Activated naive CD4-positive, alpha-beta T cell treated with anti-CD3 and anti-CD28 coated beads for 36 hours (primary cell): ENCODE measurements around the gene B3GNT8. TPM values are rescaled to one million over a fixed set of nuclear protein-coding genes. Genes with fewer than 3 reads are reported as not detected.
"Not testable (repeated sequence)": the region's sequence is repeated elsewhere in the genome, so short reads cannot be mapped to it uniquely, and the experiment has no call there.

Experiments
- CTCF ChIA-PET: fragments of 350-600 bp; sonication (Branson Sonifier 250); formaldehyde crosslinking; loops from one replicate; lab custom pipeline; 2021; ENCODE audit warnings: antibody characterized with exemption; lab: Charles Lee
- DNase-seq: peaks from one replicate; pipeline ENCODE4 v3.0.0-alpha.2; 2020
- H3K27ac Mint-ChIP-seq: one replicate; pipeline ENCODE4 v1.8.0; 2021; ENCODE audit warnings: mild to moderate bottlenecking, mixed read lengths
- H3K27me3 Mint-ChIP-seq: one replicate; pipeline ENCODE4 v1.8.0; 2021; ENCODE audit warnings: low read depth, mixed read lengths
- H3K36me3 Mint-ChIP-seq: one replicate; pipeline ENCODE4 v1.8.0; 2021; ENCODE audit warnings: low read depth, mixed read lengths
- H3K4me1 Mint-ChIP-seq: one replicate; pipeline ENCODE4 v1.8.0; 2021; ENCODE audit warnings: low read depth, mixed read lengths
- H3K4me3 Mint-ChIP-seq: one replicate; pipeline ENCODE4 v1.8.0; 2021; ENCODE audit warnings: mild to moderate bottlenecking, moderate library complexity, mixed read lengths
- H3K9me3 Mint-ChIP-seq: one replicate; pipeline ENCODE4 v1.8.0; 2021; ENCODE audit warnings: mixed read lengths
- intact Hi-C: fragments of 100-400 bp; cut with micrococcal nuclease; formaldehyde crosslinking; loops from one replicate; pipeline ENCODE4 v1.15.1; 2023
- total RNA-seq, 2 experiments: library from RNA; stranded (reverse); gene quantifications; one replicate each; pipeline ENCODE4 v1.2.3, GENCODE V29; 2021

Gene B3GNT8
- total RNA-seq, 2 experiments from 2014 or later: 0.29 TPM; not detected in 1

- peak within 1 kb of the TSS; percentile 97 for H3K4me3 Mint-ChIP-seq
- intact Hi-C loops: loop anchor here (1.0 to 5.0 kb wide), 6 partner anchors 33 to 150 kb away; partner anchors contain the start of genes B9D2 and TGFB1
- peaks cover 3% of the 10 kb centered on the region for H3K36me3 Mint-ChIP-seq
- peak; percentile 100 for DNase-seq
- no peaks in the 10 kb centered on the region for H3K9me3 Mint-ChIP-seq
- H3K27ac Mint-ChIP-seq: peak within 1 kb of the TSS; percentile 98
- H3K4me1 Mint-ChIP-seq: peaks cover 37% of the 10 kb centered on the region
- H3K27me3 Mint-ChIP-seq: no peaks in the 10 kb centered on the region
- CTCF ChIA-PET: no interaction called here
Measured at GRCh38 chr19:41397086-41398049, 29.8 kb downstream of the B3GNT8 start, which contains the start of the genes BCKDHA and EXOSC5. TSS of gene BCKDHA (plus strand) at chr19:41397818. CDS start at chr19:41397828, 10 bp downstream. TSS of gene EXOSC5 (minus strand) at chr19:41397359. CDS start at chr19:41397328, 31 bp downstream.

- peaks cover 4% of the 10 kb centered on the region for H3K36me3 Mint-ChIP-seq
- no peaks in the 10 kb centered on the region for H3K9me3 Mint-ChIP-seq
- no peak overlapping the region for H3K27ac Mint-ChIP-seq
- intact Hi-C loops: loop anchor here (5.0 kb wide), 1 partner anchor 152 kb away; no protein-coding TSS in a partner anchor
- H3K4me1 Mint-ChIP-seq: peaks cover 33% of the 10 kb centered on the region
- peak overlapping the region; percentile 7 for H3K4me3 Mint-ChIP-seq
- CTCF ChIA-PET: no interaction called here
- H3K27me3 Mint-ChIP-seq: no peaks in the 10 kb centered on the region
- no peak for DNase-seq
Measured at GRCh38 chr19:41395355-41395754, 31.8 kb downstream of the B3GNT8 start.

GRCh38 chr19:41392775-41393174 is 34.4 kb downstream of the B3GNT8 start:
- CTCF ChIA-PET: interaction anchor here (0.9 kb wide), 1 partner anchor 171 kb away, joined by 4 read pairs; no protein-coding TSS in a partner anchor
- no peak for DNase-seq
- no peak overlapping the region for H3K4me3 Mint-ChIP-seq
- intact Hi-C loops: no loop called here
- no peak overlapping the region for H3K27ac Mint-ChIP-seq
- H3K27me3 Mint-ChIP-seq: no peaks in the 10 kb centered on the region
- H3K9me3 Mint-ChIP-seq: no peaks in the 10 kb centered on the region
- H3K36me3 Mint-ChIP-seq: peaks cover 5% of the 10 kb centered on the region
- peaks cover 19% of the 10 kb centered on the region for H3K4me1 Mint-ChIP-seq

GRCh38 chr19:41391618-41392017 is 35.6 kb downstream of the B3GNT8 start:
- H3K4me3 Mint-ChIP-seq: no peak overlapping the region
- DNase-seq: no peak
- no peak overlapping the region for H3K27ac Mint-ChIP-seq
- H3K4me1 Mint-ChIP-seq: peaks cover 15% of the 10 kb centered on the region
- H3K27me3 Mint-ChIP-seq: no peaks in the 10 kb centered on the region
- H3K9me3 Mint-ChIP-seq: no peaks in the 10 kb centered on the region
- CTCF ChIA-PET: no interaction called here
- intact Hi-C loops: no loop called here
- H3K36me3 Mint-ChIP-seq: peaks cover 5% of the 10 kb centered on the region

GRCh38 chr19:41386442-41386841 is 40.7 kb downstream of the B3GNT8 start:
- no peaks in the 10 kb centered on the region for H3K27me3 Mint-ChIP-seq
- no peak for DNase-seq
- H3K4me1 Mint-ChIP-seq: no peaks in the 10 kb centered on the region
- peaks cover 5% of the 10 kb centered on the region for H3K36me3 Mint-ChIP-seq
- intact Hi-C loops: no loop called here
- no peak overlapping the region for H3K27ac Mint-ChIP-seq
- H3K9me3 Mint-ChIP-seq: no peaks in the 10 kb centered on the region
- CTCF ChIA-PET: no interaction called here
- H3K4me3 Mint-ChIP-seq: no peak overlapping the region

GRCh38 chr19:41384351-41384750 is 42.8 kb downstream of the B3GNT8 start:
- H3K4me1 Mint-ChIP-seq: no peaks in the 10 kb centered on the region
- no peaks in the 10 kb centered on the region for H3K9me3 Mint-ChIP-seq
- H3K4me3 Mint-ChIP-seq: no peak overlapping the region
- peaks cover 1% of the 10 kb centered on the region for H3K36me3 Mint-ChIP-seq
- H3K27ac Mint-ChIP-seq: no peak overlapping the region
- no peak for DNase-seq
- no peaks in the 10 kb centered on the region for H3K27me3 Mint-ChIP-seq
- CTCF ChIA-PET: no interaction called here
- intact Hi-C loops: no loop called here

- DNase-seq, H3K36me3 Mint-ChIP-seq, intact Hi-C loops, H3K4me1 Mint-ChIP-seq, H3K27ac Mint-ChIP-seq, H3K4me3 Mint-ChIP-seq, H3K9me3 Mint-ChIP-seq, H3K27me3 Mint-ChIP-seq: not testable (repeated sequence)
- CTCF ChIA-PET: interaction anchor here (0.6 to 1.0 kb wide), 3 partner anchors 11 to 494 kb away, joined by 3 to 5 read pairs (median 3); no protein-coding TSS in a partner anchor
Measured at GRCh38 chr19:41381536-41381935, 45.6 kb downstream of the B3GNT8 start.

- no peak overlapping the region for H3K4me3 Mint-ChIP-seq
- H3K9me3 Mint-ChIP-seq: no peaks in the 10 kb centered on the region
- CTCF ChIA-PET: interaction anchor here (0.6 to 0.8 kb wide), 2 partner anchors 77 to 471 kb away, joined by 3 to 6 read pairs; no protein-coding TSS in a partner anchor
- H3K27ac Mint-ChIP-seq: no peak overlapping the region
- H3K4me1 Mint-ChIP-seq: peaks cover 13% of the 10 kb centered on the region
- H3K36me3 Mint-ChIP-seq: no peaks in the 10 kb centered on the region
- H3K27me3 Mint-ChIP-seq: no peaks in the 10 kb centered on the region
- no peak for DNase-seq
- intact Hi-C loops: no loop called here
Measured at GRCh38 chr19:41377977-41378709, 49.0 kb downstream of the B3GNT8 start.

GRCh38 chr19:41376998-41377365 is 50.2 kb downstream of the B3GNT8 start:
- Mint-ChIP-seq H3K9me3 (no peaks in the 10 kb centered on the region), H3K27ac (no peak overlapping the region), H3K4me3 (peak overlapping the region; percentile 64), H3K27me3 (no peaks in the 10 kb centered on the region), H3K4me1 (peaks cover 13% of the 10 kb centered on the region), H3K36me3 (peaks cover 1% of the 10 kb centered on the region)
- CTCF ChIA-PET: interaction anchor here (1.0 kb wide), 2 partner anchors 10 to 12 kb away, joined by 3 to 4 read pairs; no protein-coding TSS in a partner anchor
- intact Hi-C loops: no loop called here
- peak; percentile 29 for DNase-seq

- H3K9me3 Mint-ChIP-seq: no peaks in the 10 kb centered on the region
- peaks cover 1% of the 10 kb centered on the region for H3K36me3 Mint-ChIP-seq
- CTCF ChIA-PET: interaction anchor here (1.0 kb wide), 2 partner anchors 10 to 12 kb away, joined by 3 to 4 read pairs; no protein-coding TSS in a partner anchor
- DNase-seq: peak; percentile 40
- H3K4me1 Mint-ChIP-seq: peaks cover 14% of the 10 kb centered on the region
- no peaks in the 10 kb centered on the region for H3K27me3 Mint-ChIP-seq
- no peak within 1 kb of the TSS for H3K27ac Mint-ChIP-seq
- H3K4me3 Mint-ChIP-seq: peak within 1 kb of the TSS; percentile 64
- intact Hi-C loops: no loop called here
Measured at GRCh38 chr19:41376241-41376997, 50.8 kb downstream of the B3GNT8 start, which contains the start of gene TMEM91. TSS of gene TMEM91 (plus strand) at chr19:41376533. CDS start at chr19:41378310, 1,777 bp downstream.
